DMS79 (cell line): ENCODE measurements around the gene EFHC1.

Source experiments
- DNase-seq: peaks from one replicate; lab custom pipeline; 2025; lab: John Stamatoyannopoulos, UW

The EFHC1 gene

GRCh38 chr6:52539607-52540006, 119.5 kb downstream of the EFHC1 start:
- DNase-seq: no peak

GRCh38 chr6:52540286-52540902, 120.3 kb downstream of the EFHC1 start:
- no peak for DNase-seq

- DNase-seq: no peak
Measured at GRCh38 chr6:52541135-52541534, 121.0 kb downstream of the EFHC1 start.

- no peak for DNase-seq
Measured at GRCh38 chr6:52543262-52543661, 123.1 kb downstream of the EFHC1 start.

GRCh38 chr6:52543729-52544601, 123.8 kb downstream of the EFHC1 start:
- DNase-seq: no peak

GRCh38 chr6:52544602-52545405, 124.7 kb downstream of the EFHC1 start:
- no peak for DNase-seq

- DNase-seq: no peak
Measured at GRCh38 chr6:52545406-52546119, 125.4 kb downstream of the EFHC1 start.

GRCh38 chr6:52546192-52546591, 126.0 kb downstream of the EFHC1 start:
- no peak for DNase-seq

- no peak for DNase-seq
Measured at GRCh38 chr6:52546678-52547077, 126.5 kb downstream of the EFHC1 start.

- DNase-seq: no peak
Measured at GRCh38 chr6:52547647-52548352, 127.7 kb downstream of the EFHC1 start.

- DNase-seq: no peak
Measured at GRCh38 chr6:52548353-52548713, 128.2 kb downstream of the EFHC1 start.

GRCh38 chr6:52548999-52549398, 128.9 kb downstream of the EFHC1 start:
- DNase-seq: no peak

GRCh38 chr6:52549428-52549827, 129.3 kb downstream of the EFHC1 start:
- DNase-seq: peak; percentile 96

GRCh38 chr6:52550014-52550575, 130.0 kb downstream of the EFHC1 start:
- DNase-seq: no peak

GRCh38 chr6:52550870-52551269, 130.7 kb downstream of the EFHC1 start:
- peak; percentile 63 for DNase-seq

GRCh38 chr6:52551483-52552277, 131.5 kb downstream of the EFHC1 start:
- DNase-seq: peak; percentile 94

- peak; percentile 75 for DNase-seq
Measured at GRCh38 chr6:52552278-52552643, 132.1 kb downstream of the EFHC1 start.

- no peak for DNase-seq
Measured at GRCh38 chr6:52553158-52553557, 133.0 kb downstream of the EFHC1 start.

- no peak for DNase-seq
Measured at GRCh38 chr6:52553719-52554118, 133.6 kb downstream of the EFHC1 start.

GRCh38 chr6:52554684-52555280, 134.6 kb downstream of the EFHC1 start:
- DNase-seq: no peak
